H9 (cell line): ENCODE data around the gene KLF11. TPM values are rescaled to one million over a fixed set of nuclear protein-coding genes. Genes with fewer than 3 reads are reported as not detected.

ENCODE experiments used
- DNase-seq: peaks from one replicate; pipeline ENCODE4 v3.0.0-alpha.2; 2017
- H2AFZ ChIP-seq: one replicate; pipeline ENCODE4 v1.6.1; 2013; ENCODE audit warnings: mild to moderate bottlenecking, low read length, control low read depth, moderate library complexity
- H2AK5ac ChIP-seq: 2 replicates; pipeline ENCODE4 v1.6.1; 2013; ENCODE audit warnings: low read length, control low read depth, mixed read lengths; ENCODE audit not compliant: insufficient read length
- H2BK120ac ChIP-seq: one replicate; pipeline ENCODE4 v1.6.1; 2013; ENCODE audit warnings: low read depth, mild to moderate bottlenecking, low read length, control low read depth, inconsistent platforms; ENCODE audit not compliant: poor library complexity, severe bottlenecking
- H2BK12ac ChIP-seq: 2 replicates; pipeline ENCODE4 v1.6.1; 2013; ENCODE audit warnings: low read length, control low read depth, mixed read lengths, low read depth; ENCODE audit not compliant: insufficient read length
- H2BK15ac ChIP-seq: 2 replicates; pipeline ENCODE4 v1.6.1; 2013; ENCODE audit warnings: low read depth, low read length, control low read depth
- H2BK20ac ChIP-seq: one replicate; pipeline ENCODE4 v1.6.1; 2013; ENCODE audit warnings: low read depth, mild to moderate bottlenecking, low read length, control low read depth, inconsistent platforms; ENCODE audit not compliant: poor library complexity, severe bottlenecking
- H2BK5ac ChIP-seq: 2 replicates; pipeline ENCODE4 v1.6.1; 2013; ENCODE audit warnings: low read length, control low read depth, mixed read lengths; ENCODE audit not compliant: insufficient read length
- H3K14ac ChIP-seq: 2 replicates; pipeline ENCODE4 v1.6.1; 2013; ENCODE audit warnings: low read length, control low read depth; ENCODE audit not compliant: insufficient read depth
- H3K18ac ChIP-seq: 2 replicates; pipeline ENCODE4 v1.6.1; 2013; ENCODE audit warnings: low read depth, mild to moderate bottlenecking, mixed read lengths, low read length, control low read depth; ENCODE audit not compliant: insufficient read length
- H3K23ac ChIP-seq: 2 replicates; pipeline ENCODE4 v1.6.1; 2013; ENCODE audit warnings: low read length, control low read depth, mixed read lengths, low read depth; ENCODE audit not compliant: insufficient read length
- H3K23me2 ChIP-seq: 2 replicates; pipeline ENCODE4 v1.6.1; 2013; ENCODE audit warnings: low read depth, mild to moderate bottlenecking, mixed read lengths, low read length, control low read depth; ENCODE audit not compliant: insufficient read length, poor library complexity, severe bottlenecking
- H3K27ac ChIP-seq: 2 replicates; pipeline ENCODE4 v1.5.1; 2013; ENCODE audit warnings: low read length, control low read depth, mixed read lengths, low read depth; ENCODE audit not compliant: insufficient read length
- H3K27me3 ChIP-seq: 2 replicates; pipeline ENCODE4 v1.6.1; 2013; ENCODE audit warnings: low read length, control low read depth, inconsistent platforms; ENCODE audit not compliant: insufficient read depth
- H3K4ac ChIP-seq: 2 replicates; pipeline ENCODE4 v1.6.1; 2013; ENCODE audit warnings: low read depth, mild to moderate bottlenecking, control low read depth, inconsistent platforms, low read length, moderate library complexity
- H3K4me1 ChIP-seq: 2 replicates; pipeline ENCODE4 v1.6.1; 2013; ENCODE audit warnings: low read length, control low read depth, inconsistent platforms; ENCODE audit not compliant: insufficient read depth
- H3K4me2 ChIP-seq: 2 replicates; pipeline ENCODE4 v1.6.1; 2013; ENCODE audit warnings: low read length, control low read depth, mixed read lengths; ENCODE audit not compliant: insufficient read length, insufficient read depth
- H3K56ac ChIP-seq: 2 replicates; pipeline ENCODE4 v1.6.1; 2013; ENCODE audit warnings: low read depth, mild to moderate bottlenecking, mixed read lengths, low read length, control low read depth; ENCODE audit not compliant: insufficient read length
- H3K79me1 ChIP-seq: 2 replicates; pipeline ENCODE4 v1.6.1; 2013; ENCODE audit warnings: low read depth, mild to moderate bottlenecking, moderate library complexity, low read length, control low read depth, inconsistent platforms; ENCODE audit not compliant: insufficient read depth, poor library complexity, severe bottlenecking
- H3K79me2 ChIP-seq: 2 replicates; pipeline ENCODE4 v1.6.1; 2013; ENCODE audit warnings: low read length, control low read depth, inconsistent platforms; ENCODE audit not compliant: insufficient read depth
- H3K9ac ChIP-seq: 2 replicates; pipeline ENCODE4 v1.6.1; 2013; ENCODE audit warnings: low read length, control low read depth, mixed read lengths; ENCODE audit not compliant: insufficient read length; ENCODE audit errors: extremely low read depth
- H3K9me3 ChIP-seq: one replicate; pipeline ENCODE4 v1.6.1; 2013; ENCODE audit warnings: low read depth, low read length, inconsistent platforms; ENCODE audit not compliant: control insufficient read depth
- H3T11ph ChIP-seq: one replicate; pipeline ENCODE4 v1.6.1; 2013; ENCODE audit warnings: mild to moderate bottlenecking, low read length, control low read depth, inconsistent platforms
- H4K20me1 ChIP-seq: one replicate; pipeline ENCODE4 v1.6.1; 2013; ENCODE audit not compliant: control insufficient read depth, insufficient read length, insufficient read depth
- H4K5ac ChIP-seq: 2 replicates; pipeline ENCODE4 v1.6.1; 2013; ENCODE audit warnings: low read depth, mild to moderate bottlenecking, mixed read lengths, low read length, control low read depth; ENCODE audit not compliant: insufficient read length
- H4K8ac ChIP-seq: replicated peaks from 2 replicates; pipeline ENCODE4 v1.6.1; 2013; ENCODE audit warnings: low read length, control low read depth, mixed read lengths, low read depth; ENCODE audit not compliant: insufficient read length
- H4K91ac ChIP-seq: 2 replicates; pipeline ENCODE4 v1.6.1; 2013; ENCODE audit warnings: low read depth, mild to moderate bottlenecking, moderate library complexity, mixed read lengths, low read length, control low read depth; ENCODE audit not compliant: insufficient read length
- H3K27ac Mint-ChIP-seq, 3 experiments: 2 replicates in 2 of 3; 3 replicates in 1 of 3; pipeline ENCODE4 v1.8.0; 2020 to 2021; ENCODE audit warnings: mixed read lengths in 3 of 3, mild to moderate bottlenecking in 1 of 3, moderate library complexity in 1 of 3
- H3K27me3 Mint-ChIP-seq: 2 replicates; pipeline ENCODE4 v1.8.0; 2021; ENCODE audit warnings: low read depth, mild to moderate bottlenecking, moderate library complexity, mixed read lengths
- H3K36me3 Mint-ChIP-seq, 3 experiments: 2 replicates in 2 of 3; 3 replicates in 1 of 3; pipeline ENCODE4 v1.8.0; 2020 to 2021; ENCODE audit warnings: low read depth in 3 of 3, mixed read lengths in 3 of 3; ENCODE audit not compliant: insufficient read depth in 1 of 3
- H3K4me1 Mint-ChIP-seq, 2 experiments: 2 replicates each; pipeline ENCODE4 v1.8.0; 2020; ENCODE audit warnings: mixed read lengths in 2 of 2
- H3K4me3 Mint-ChIP-seq, 2 experiments: 2 replicates in 1 of 2; 3 replicates in 1 of 2; pipeline ENCODE4 v1.8.0; 2020 to 2021; ENCODE audit warnings: mild to moderate bottlenecking in 2 of 2, mixed read lengths in 2 of 2, moderate library complexity in 1 of 2
- H3K9me3 Mint-ChIP-seq, 2 experiments: 2 replicates in 1 of 2; 3 replicates in 1 of 2; pipeline ENCODE4 v1.8.0; 2020; ENCODE audit warnings: mild to moderate bottlenecking in 2 of 2, mixed read lengths in 2 of 2, moderate library complexity in 1 of 2
- CTCF ChIP-seq: fragments of 200-600 bp; sonication (generic); conservative IDR thresholded peaks from 3 replicates; pipeline ENCODE4 v1.8.0; 2021; ENCODE audit warnings: antibody characterized with exemption, mild to moderate bottlenecking
- WGBS: extraction: QIAGEN DNeasy Blood & Tissue Kit; methylation state at CpG from one replicate; pipeline ENCODE4 v1.1.7; 2013; ENCODE audit warnings: missing lambda C conversion rate, low lambda C conversion rate, mixed read lengths; ENCODE audit not compliant: insufficient read length; ENCODE audit errors: extremely low coverage; 5-methylcytosine and 5-hydroxymethylcytosine counted together
- total RNA-seq: library from RNA; stranded (reverse); gene quantifications from 2 replicates; pipeline ENCODE4 v1.2.1, GENCODE V29; 2021

Gene KLF11
- total RNA-seq, 1 experiment from 2014 or later: 15.5 TPM

- H2AK5ac ChIP-seq: no peak overlapping the region
- Mint-ChIP-seq H3K9me3 (no peaks in the 10 kb centered on the region), H3K27ac (no peak overlapping the region), H3K36me3 (no peaks in the 10 kb centered on the region), H3K4me3 (no peak overlapping the region; a peak in 1 of 5 replicates), H3K4me1 (peaks cover 6 to 15% of the 10 kb centered on the region in 2 experiments), H3K27me3 (no peaks in the 10 kb centered on the region)
- H3K4ac ChIP-seq: no peak overlapping the region
- H3K23me2 ChIP-seq: no peaks in the 10 kb centered on the region
- DNase-seq: no peak
- no peak overlapping the region for H2BK5ac ChIP-seq
- no peak overlapping the region for H2AFZ ChIP-seq
- no peaks in the 10 kb centered on the region for H4K20me1 ChIP-seq
- no peaks in the 10 kb centered on the region for H3K27me3 ChIP-seq
- no CpG with 5 or more reads among the region's 9 CpGs for WGBS
- no peak overlapping the region for H2BK15ac ChIP-seq
- H3K14ac ChIP-seq: no peak overlapping the region
- no peaks in the 10 kb centered on the region for H3K79me1 ChIP-seq
- H3T11ph ChIP-seq: no peak overlapping the region
- H2BK120ac ChIP-seq: no peak overlapping the region
- no peak for TF ChIP-seq CTCF
- H4K5ac ChIP-seq: no peak overlapping the region
- H3K23ac ChIP-seq: no peak overlapping the region
- H4K91ac ChIP-seq: no peak overlapping the region
- H3K56ac ChIP-seq: no peak overlapping the region
- H2BK12ac ChIP-seq: no peak overlapping the region
- no peak overlapping the region for H2BK20ac ChIP-seq
- H3K4me2 ChIP-seq: no peak overlapping the region
- H3K4me1 ChIP-seq: no peaks in the 10 kb centered on the region; the same call in 1 of the 2 replicates
- no peak overlapping the region for H3K27ac ChIP-seq
- no peak overlapping the region for H3K18ac ChIP-seq
- no peak overlapping the region for H3K9ac ChIP-seq
- H3K9me3 ChIP-seq: no peaks in the 10 kb centered on the region
- no peak overlapping the region for H4K8ac ChIP-seq
- no peaks in the 10 kb centered on the region for H3K79me2 ChIP-seq
Measured at GRCh38 chr2:10002681-10003080, 40.7 kb upstream of the KLF11 start.
